CD14-positive monocyte (primary cell): ENCODE measurements around the gene AATK. TPM values are rescaled to one million over a fixed set of nuclear protein-coding genes. Genes with fewer than 3 reads are reported as not detected.

Experiments used
- DNase-seq, 3 donors: peaks; one replicate each; pipeline ENCODE4 v3.0.0-alpha.2; 2011 to 2022
- H2AFZ ChIP-seq: 2 replicates; pipeline ENCODE4 v1.6.0; 2012; ENCODE audit warnings: mild to moderate bottlenecking, low read depth, low read length, inconsistent platforms; ENCODE audit not compliant: insufficient read depth, poor library complexity, severe bottlenecking
- H3K27ac ChIP-seq, 2 donors: 1 replicate in 1 of 2; 2 replicates in 1 of 2; pipeline ENCODE4 v1.5.1; 2012 to 2013; ENCODE audit warnings: low read length in 2 of 2, control low read depth in 1 of 2, inconsistent platforms in 1 of 2, low read depth in 1 of 2, mild to moderate bottlenecking in 1 of 2
- H3K27me3 ChIP-seq, 2 donors: one replicate each; pipeline versions ENCODE4 v1.6.0 to v1.6.1; 2011 to 2013; ENCODE audit warnings: low read length in 2 of 2; ENCODE audit not compliant: control insufficient read depth in 2 of 2, insufficient read depth in 2 of 2
- H3K36me3 ChIP-seq, 2 donors: replicated peaks in 1 of 2; 1 replicate in 1 of 2; 2 replicates in 1 of 2; pipeline versions ENCODE4 v1.5.1 to v1.6.1; 2012 to 2013; ENCODE audit warnings: low read length in 2 of 2, control low read depth in 1 of 2, inconsistent platforms in 1 of 2, mild to moderate bottlenecking in 1 of 2; ENCODE audit not compliant: insufficient read depth in 2 of 2, control insufficient read depth in 1 of 2
- H3K4me1 ChIP-seq, 2 donors: 1 replicate in 1 of 2; 2 replicates in 1 of 2; pipeline versions ENCODE4 v1.5.1 to v1.6.1; 2012 to 2013; ENCODE audit warnings: low read length in 2 of 2, control low read depth in 1 of 2, inconsistent platforms in 1 of 2, mild to moderate bottlenecking in 1 of 2, moderate library complexity in 1 of 2; ENCODE audit not compliant: insufficient read depth in 2 of 2, control insufficient read depth in 1 of 2
- H3K4me2 ChIP-seq: replicated peaks from 2 replicates; pipeline ENCODE3; 2012; ENCODE audit warnings: low read length, moderate library complexity, mild to moderate bottlenecking; ENCODE audit not compliant: poor library complexity, severe bottlenecking; ENCODE audit errors: extremely low read depth
- H3K4me3 ChIP-seq, 3 experiments: fragments of 200-600 bp in 1 of 3; sonication (generic) in 1 of 3; replicated peaks in 1 of 3; 1 replicate in 2 of 3; 2 replicates in 1 of 3; pipeline ENCODE4 v1.5.1; 2011 to 2013; ENCODE audit warnings: low read length in 3 of 3, mild to moderate bottlenecking in 3 of 3, control low read depth in 2 of 3, low read depth in 2 of 3, inconsistent platforms in 1 of 3, moderate library complexity in 1 of 3
- H3K79me2 ChIP-seq: 2 replicates; pipeline ENCODE4 v1.6.0; 2012; ENCODE audit warnings: mild to moderate bottlenecking, control low read depth, inconsistent platforms, low read length, moderate library complexity; ENCODE audit not compliant: insufficient read depth
- H3K9ac ChIP-seq: 2 replicates; pipeline ENCODE4 v1.6.0; 2017; ENCODE audit warnings: low read length, mild to moderate bottlenecking; ENCODE audit not compliant: insufficient read depth, poor library complexity, severe bottlenecking
- H3K9me3 ChIP-seq, 2 donors: replicated peaks in 1 of 2; 1 replicate in 1 of 2; 2 replicates in 1 of 2; pipeline versions ENCODE4 v1.5.1 to v1.6.1; 2012 to 2013; ENCODE audit warnings: low read length in 2 of 2, control low read depth in 1 of 2; ENCODE audit not compliant: control insufficient read depth in 1 of 2, insufficient read depth in 1 of 2
- H4K20me1 ChIP-seq: 2 replicates; pipeline ENCODE4 v1.6.0; 2012; ENCODE audit warnings: mild to moderate bottlenecking, low read length, control low read depth, moderate library complexity; ENCODE audit not compliant: insufficient read depth
- H3K27ac Mint-ChIP-seq, 7 donors: one replicate each; pipeline ENCODE4 v1.8.0; 2020; ENCODE audit warnings: mild to moderate bottlenecking in 7 of 7, mixed read lengths in 7 of 7, moderate library complexity in 6 of 7, inconsistent platforms in 2 of 7
- H3K27me3 Mint-ChIP-seq, 3 donors: one replicate each; pipeline ENCODE4 v1.8.0; 2021 to 2022; ENCODE audit warnings: low read depth in 3 of 3, mild to moderate bottlenecking in 3 of 3, mixed read lengths in 3 of 3, moderate library complexity in 3 of 3, inconsistent platforms in 1 of 3
- H3K36me3 Mint-ChIP-seq, 2 donors: one replicate each; pipeline ENCODE4 v1.8.0; 2020; ENCODE audit warnings: mixed read lengths in 2 of 2, inconsistent platforms in 1 of 2, mild to moderate bottlenecking in 1 of 2
- H3K4me1 Mint-ChIP-seq: one replicate; pipeline ENCODE4 v1.8.0; 2020; ENCODE audit warnings: mild to moderate bottlenecking, mixed read lengths
- H3K4me3 Mint-ChIP-seq, 2 donors: one replicate each; pipeline ENCODE4 v1.8.0; 2020; ENCODE audit warnings: mild to moderate bottlenecking in 2 of 2, mixed read lengths in 2 of 2, moderate library complexity in 1 of 2
- H3K9me3 Mint-ChIP-seq, 7 donors: one replicate each; pipeline ENCODE4 v1.8.0; 2020 to 2022; ENCODE audit warnings: mixed read lengths in 7 of 7, mild to moderate bottlenecking in 6 of 7, moderate library complexity in 6 of 7, inconsistent platforms in 2 of 7
- WGBS: methylation state at CpG from one replicate; pipeline ENCODE4 v1.1.5; 2013; ENCODE audit warnings: missing lambda C conversion rate; ENCODE audit not compliant: insufficient coverage; 5-methylcytosine and 5-hydroxymethylcytosine counted together
- intact Hi-C, 2 donors: fragments of 100-400 bp; cut with micrococcal nuclease; formaldehyde crosslinking; loops; one replicate each; pipeline versions ENCODE4 v1.15.0 to v1.15.1; 2023
- polyA plus RNA-seq, 3 donors: library from polyadenylated mRNA; depleted of rRNA in 1 of 3; unstranded in 2 of 3; stranded (reverse) in 1 of 3; fragments of 300-500 nt in 2 of 3; fragments of >200 nt in 1 of 3; fragmentation: Illumina TruSeq in 2 of 3; gene quantifications; 1 replicate in 2 of 3; 2 replicates in 1 of 3; pipeline ENCODE4 v1.2.3, GENCODE V29; 2012 to 2021
- TF ChIP-seq, protein P1 (sequence below): fragments of 200-600 bp; IDR thresholded peaks from one replicate; pipeline ENCODE4 v1.8.0; 2022; ENCODE audit warnings: antibody characterized with exemption, mild to moderate bottlenecking

Gene AATK
- polyA plus RNA-seq, 3 donors: 0.93 to 15.3 (median 2.0) TPM

DNA sequence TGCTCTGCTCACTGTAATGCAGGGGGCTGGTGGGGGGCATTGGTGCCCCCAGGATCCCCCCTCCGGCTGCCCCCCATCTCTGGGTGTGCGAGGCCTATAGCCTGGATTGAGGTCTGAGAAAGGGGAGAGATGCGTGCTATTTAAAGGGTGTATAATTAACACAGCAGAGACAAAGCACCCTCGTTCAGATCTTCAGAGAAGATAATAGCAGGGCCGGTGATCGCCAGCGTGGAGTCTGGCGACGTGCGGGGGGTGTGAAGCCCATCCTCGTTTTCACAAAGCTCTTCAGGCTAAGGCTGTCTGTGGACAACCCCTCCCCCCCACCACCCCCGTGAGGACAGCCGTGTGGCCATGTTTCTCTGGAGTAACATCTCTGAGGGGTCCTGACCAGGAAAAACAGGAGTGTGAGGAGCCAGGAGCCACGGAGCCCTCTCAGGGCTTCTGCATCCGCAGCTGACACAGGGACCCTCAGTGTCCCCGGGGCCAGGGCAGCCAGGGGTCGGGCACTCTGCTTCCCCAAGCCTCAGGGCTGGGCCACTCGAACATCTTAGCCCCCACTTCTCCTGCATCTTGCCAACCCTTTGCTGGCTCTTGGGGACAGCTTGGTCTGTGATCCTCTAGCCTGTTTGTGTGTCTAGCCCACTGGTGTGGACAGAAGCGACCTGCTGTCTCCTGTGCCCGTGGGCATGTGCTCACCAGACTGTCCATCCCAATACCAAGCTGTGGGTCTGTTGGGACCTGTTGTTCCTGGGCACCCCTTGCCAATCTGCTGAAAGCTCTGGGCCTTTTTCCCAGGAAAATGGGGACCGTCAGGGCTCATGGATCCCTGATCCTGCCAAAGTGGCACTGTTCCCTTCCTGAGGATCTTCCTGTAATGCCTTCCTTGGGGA lies 72.2 kb downstream of the AATK start:
- H3K9me3 ChIP-seq: no peaks in the 10 kb centered on the region
- H3K36me3 ChIP-seq: no peaks in the 10 kb centered on the region
- peaks cover 0 to 9% of the 10 kb centered on the region in 2 donors for H3K36me3 Mint-ChIP-seq
- H3K4me1 ChIP-seq: peaks cover 32 to 35% of the 10 kb centered on the region in 2 donors
- TF ChIP-seq, protein P1, sequence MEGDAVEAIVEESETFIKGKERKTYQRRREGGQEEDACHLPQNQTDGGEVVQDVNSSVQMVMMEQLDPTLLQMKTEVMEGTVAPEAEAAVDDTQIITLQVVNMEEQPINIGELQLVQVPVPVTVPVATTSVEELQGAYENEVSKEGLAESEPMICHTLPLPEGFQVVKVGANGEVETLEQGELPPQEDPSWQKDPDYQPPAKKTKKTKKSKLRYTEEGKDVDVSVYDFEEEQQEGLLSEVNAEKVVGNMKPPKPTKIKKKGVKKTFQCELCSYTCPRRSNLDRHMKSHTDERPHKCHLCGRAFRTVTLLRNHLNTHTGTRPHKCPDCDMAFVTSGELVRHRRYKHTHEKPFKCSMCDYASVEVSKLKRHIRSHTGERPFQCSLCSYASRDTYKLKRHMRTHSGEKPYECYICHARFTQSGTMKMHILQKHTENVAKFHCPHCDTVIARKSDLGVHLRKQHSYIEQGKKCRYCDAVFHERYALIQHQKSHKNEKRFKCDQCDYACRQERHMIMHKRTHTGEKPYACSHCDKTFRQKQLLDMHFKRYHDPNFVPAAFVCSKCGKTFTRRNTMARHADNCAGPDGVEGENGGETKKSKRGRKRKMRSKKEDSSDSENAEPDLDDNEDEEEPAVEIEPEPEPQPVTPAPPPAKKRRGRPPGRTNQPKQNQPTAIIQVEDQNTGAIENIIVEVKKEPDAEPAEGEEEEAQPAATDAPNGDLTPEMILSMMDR: no peak
- H3K9me3 Mint-ChIP-seq: no peaks in the 10 kb centered on the region
- no peak overlapping the region for H3K4me2 ChIP-seq
- peaks cover 45% of the 10 kb centered on the region for H3K4me1 Mint-ChIP-seq
- DNase-seq: no peak
- no peak overlapping the region for H3K27ac ChIP-seq
- peaks cover 0 to 3% of the 10 kb centered on the region in 2 donors for H3K27me3 ChIP-seq
- H3K79me2 ChIP-seq: no peaks in the 10 kb centered on the region
- no peak overlapping the region for H2AFZ ChIP-seq
- peak overlapping the region in 1 of 2 donors; percentile 4 for H3K4me3 Mint-ChIP-seq
- peak overlapping the region in 3 of 7 donors; percentile 37 to 82 (median 55) for H3K27ac Mint-ChIP-seq
- WGBS: 90% methylated on average over 18 of the region's 21 CpGs
- peaks cover 0 to 12% (median 6%) of the 10 kb centered on the region in 3 donors for H3K27me3 Mint-ChIP-seq
- H4K20me1 ChIP-seq: no peaks in the 10 kb centered on the region
- no peak overlapping the region for H3K9ac ChIP-seq
- no peak overlapping the region for H3K4me3 ChIP-seq
- intact Hi-C loops: loop anchor here (2.0 to 5.0 kb wide), 2 partner anchors 59 to 62 kb away; partner anchors contain the start of gene BAIAP2 (in 1 of the 2)

DNA sequence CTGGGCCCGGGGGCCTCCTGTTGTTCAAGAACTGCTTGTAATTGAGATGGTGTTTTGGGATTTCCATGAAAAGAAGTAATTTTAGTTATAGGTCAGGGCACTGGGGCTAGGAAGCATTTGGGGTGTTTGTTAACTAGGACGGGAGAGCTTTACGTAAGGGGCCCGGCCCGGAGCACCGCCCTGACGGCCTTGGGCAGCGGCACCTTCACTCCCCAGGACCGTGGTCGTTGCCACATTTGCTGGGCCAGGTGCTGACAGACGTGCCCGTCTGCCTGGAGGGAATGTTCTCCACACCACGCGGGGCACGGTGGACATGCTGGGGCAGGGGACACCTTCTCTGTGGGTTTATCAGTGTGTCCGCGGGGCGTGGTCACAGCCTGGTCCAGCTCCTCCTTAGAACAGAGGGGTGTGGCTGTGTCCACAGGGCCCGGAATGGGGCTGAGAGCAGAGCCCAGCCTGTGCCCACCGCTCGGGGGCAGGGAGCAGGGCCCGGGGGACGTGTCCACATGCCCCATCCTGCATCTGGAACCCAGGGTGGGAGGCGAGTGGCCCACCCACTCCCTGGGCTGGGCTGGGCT lies 73.4 kb downstream of the AATK start:
- DNase-seq: no peak
- Histone ChIP-seq H3K36me3 (no peaks in the 10 kb centered on the region), H3K4me2 (no peak overlapping the region), H3K9ac (no peak overlapping the region), H4K20me1 (no peaks in the 10 kb centered on the region), H3K79me2 (no peaks in the 10 kb centered on the region), H3K4me1 (peaks cover 28 to 29% of the 10 kb centered on the region in 2 donors), H3K4me3 (no peak overlapping the region), H3K27ac (no peak overlapping the region), H2AFZ (no peak overlapping the region), H3K9me3 (no peaks in the 10 kb centered on the region), H3K27me3 (peaks cover 0 to 3% of the 10 kb centered on the region in 2 donors)
- Mint-ChIP-seq H3K4me1 (peaks cover 41% of the 10 kb centered on the region), H3K9me3 (no peaks in the 10 kb centered on the region), H3K27me3 (peaks cover 0 to 12% (median 6%) of the 10 kb centered on the region in 3 donors), H3K4me3 (no peak overlapping the region), H3K36me3 (peaks cover 0 to 12% of the 10 kb centered on the region in 2 donors), H3K27ac (peak overlapping the region in 1 of 7 donors; percentile 22)
- TF ChIP-seq, protein P1: no peak
- intact Hi-C loops: loop anchor here in 1 of 2 donors (5.0 kb wide), 1 partner anchor 60 kb away; no protein-coding TSS in a partner anchor
- WGBS: 98% methylated on average over 21 of the region's 24 CpGs
